GM18861 (cell line): ENCODE data around the gene TAS2R9.
"Not testable (repeated sequence)": the region's sequence is repeated elsewhere in the genome, so short reads cannot be mapped to it uniquely, and the experiment has no call there.

Experiments used
- ATAC-seq: cut with Tn5 transposase; IDR thresholded peaks from one replicate; pipeline ENCODE4 v1.9.1; 2021; ENCODE audit not compliant: unreplicated experiment

TAS2R9 gene, protein sequence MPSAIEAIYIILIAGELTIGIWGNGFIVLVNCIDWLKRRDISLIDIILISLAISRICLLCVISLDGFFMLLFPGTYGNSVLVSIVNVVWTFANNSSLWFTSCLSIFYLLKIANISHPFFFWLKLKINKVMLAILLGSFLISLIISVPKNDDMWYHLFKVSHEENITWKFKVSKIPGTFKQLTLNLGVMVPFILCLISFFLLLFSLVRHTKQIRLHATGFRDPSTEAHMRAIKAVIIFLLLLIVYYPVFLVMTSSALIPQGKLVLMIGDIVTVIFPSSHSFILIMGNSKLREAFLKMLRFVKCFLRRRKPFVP

DNA sequence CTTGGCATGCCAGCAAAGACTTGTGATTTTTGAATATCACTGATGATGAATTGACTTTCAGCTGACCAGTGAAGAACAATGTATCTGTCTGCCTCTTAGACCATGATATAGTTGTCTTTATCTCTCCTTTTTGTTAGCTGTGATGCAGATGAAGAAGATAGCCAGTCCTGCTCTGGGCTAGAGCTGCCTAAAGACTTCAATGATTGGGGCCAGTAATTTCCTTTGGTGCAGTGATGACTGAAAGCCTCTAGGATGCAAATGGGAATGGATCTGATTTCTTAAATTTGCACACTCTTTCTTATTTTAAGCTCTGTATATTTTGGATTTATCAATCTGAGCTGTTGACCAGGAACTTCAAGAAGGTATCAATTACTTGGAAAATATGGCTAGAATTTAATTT, at the start of gene TAS2R9:
Gene TAS2R9 (minus strand): TSS at position 101 of the 400 bp plus-strand sequence. CDS start 93 bp downstream, at position 8.
- ATAC-seq, result no peak

- no peak for ATAC-seq
These were observed 45.8 kb upstream of the TAS2R9 start for GRCh38 chr12:10855807-10856206.

DNA sequence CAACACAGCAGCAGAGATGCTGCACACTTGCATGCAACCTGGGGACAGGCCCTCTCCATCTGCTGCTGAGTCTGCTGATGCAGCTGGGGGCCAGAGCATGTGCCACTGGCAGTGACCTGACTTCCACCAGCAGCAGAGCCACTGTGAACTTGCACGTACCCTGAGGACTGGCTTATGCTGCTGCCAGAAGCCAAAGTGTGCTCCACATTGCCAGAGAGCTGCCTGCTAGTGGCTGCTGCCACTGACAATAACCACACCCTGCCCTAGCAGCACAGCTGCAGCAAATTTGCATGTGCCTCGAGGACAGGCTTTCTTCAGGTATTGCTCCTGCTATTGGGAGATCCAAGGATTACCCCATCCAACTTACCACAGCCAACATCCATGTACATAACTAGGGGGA, 43.8 kb upstream of the TAS2R9 start:
- ATAC-seq, result no peak

GRCh38 chr12:10851243-10851858, 41.4 kb upstream of the TAS2R9 start:
- ATAC-seq, result no peak

GRCh38 chr12:10849425-10849878, 39.5 kb upstream of the TAS2R9 start, which contains the start of gene PRR4:
TSS of gene PRR4 (minus strand) at chr12:10849475. CDS start at chr12:10849437, 38 bp downstream.
- no peak for ATAC-seq

GRCh38 chr12:10847744-10848143, 37.8 kb upstream of the TAS2R9 start:
- ATAC-seq, result no peak

DNA sequence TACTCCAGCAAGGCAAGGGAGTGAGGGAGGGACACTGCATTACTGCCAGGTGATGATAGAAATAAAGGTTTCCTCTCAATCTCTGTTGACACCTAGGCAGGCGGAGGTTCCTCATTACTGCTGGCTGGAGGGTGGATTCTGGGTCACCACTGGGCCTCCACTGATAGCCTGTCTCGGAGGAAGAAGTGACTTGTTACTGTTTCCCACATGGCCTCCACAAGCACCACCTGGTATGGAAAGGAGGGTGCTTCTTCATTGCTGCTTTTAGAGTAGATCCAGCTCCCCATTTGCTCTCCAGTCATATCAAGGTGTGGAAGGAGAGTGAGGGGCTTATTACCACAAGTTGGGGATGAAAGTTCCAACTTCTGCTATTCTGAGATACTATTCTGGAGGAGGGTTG, 32.9 kb upstream of the TAS2R9 start:
- no peak for ATAC-seq

- no peak for ATAC-seq
These were observed 28.5 kb upstream of the TAS2R9 start for GRCh38 chr12:10838461-10838860.

- no peak for ATAC-seq
These were observed 20.0 kb upstream of the TAS2R9 start for GRCh38 chr12:10829994-10830393.

GRCh38 chr12:10826258-10826657, 16.3 kb upstream of the TAS2R9 start, which contains the start of gene TAS2R10:
TSS of gene TAS2R10 (minus strand) at chr12:10826358. CDS start at chr12:10826269, 89 bp downstream.
- ATAC-seq, result no peak

DNA sequence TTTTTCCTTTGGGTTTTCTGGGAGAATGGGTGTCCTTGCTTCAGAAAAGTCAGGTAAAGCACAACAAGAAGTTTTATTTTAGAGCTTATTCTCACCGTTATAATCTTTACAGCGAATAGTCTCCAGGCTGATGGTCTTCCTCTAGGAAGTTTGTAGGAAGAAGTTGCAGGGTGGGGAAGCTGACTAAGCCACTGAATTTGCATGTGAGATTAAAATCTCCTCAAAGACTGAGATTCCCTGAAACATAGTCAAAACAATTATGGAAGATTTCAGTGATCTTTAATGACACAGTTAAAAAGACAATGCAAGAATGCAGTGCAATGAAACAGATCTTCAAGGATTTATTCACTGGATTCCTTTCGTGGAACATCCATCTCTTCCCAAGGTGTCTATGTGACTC, 15.0 kb upstream of the TAS2R9 start:
- ATAC-seq, result no peak

GRCh38 chr12:10811883-10812536, 2.0 kb upstream of the TAS2R9 start:
- ATAC-seq, result no peak

- ATAC-seq, result no peak
These were observed 2.8 kb downstream of the TAS2R9 start, which contains the start of gene TAS2R8 for GRCh38 chr12:10807186-10807585. TSS of gene TAS2R8 (minus strand) at chr12:10807286. CDS start at chr12:10806980, 306 bp downstream.

GRCh38 chr12:10802587-10802986, 7.4 kb downstream of the TAS2R9 start, which contains the start of gene TAS2R7:
TSS of gene TAS2R7 (minus strand) at chr12:10802627. CDS start at chr12:10802570, 57 bp downstream.
- no peak for ATAC-seq

DNA sequence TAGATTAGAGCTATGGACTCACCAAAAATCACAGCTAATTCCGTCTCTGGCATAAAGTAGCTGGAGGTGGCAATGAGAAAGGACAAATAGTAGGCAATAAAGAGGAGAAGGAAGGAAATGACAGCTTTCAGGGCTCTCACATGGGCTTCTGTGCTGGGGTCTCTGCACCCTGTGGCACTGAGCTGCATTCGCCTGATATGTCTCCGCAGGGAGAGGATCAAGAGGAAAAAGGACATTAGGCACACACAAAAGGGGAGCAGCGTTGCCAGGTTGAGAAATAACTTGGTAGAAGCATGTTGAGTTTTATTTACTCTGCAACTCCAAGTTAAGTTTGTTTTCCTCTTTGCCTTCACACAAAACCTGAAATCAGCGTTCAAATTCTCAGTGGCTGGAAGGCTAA, 8.2 kb downstream of the TAS2R9 start:
- no peak for ATAC-seq

DNA sequence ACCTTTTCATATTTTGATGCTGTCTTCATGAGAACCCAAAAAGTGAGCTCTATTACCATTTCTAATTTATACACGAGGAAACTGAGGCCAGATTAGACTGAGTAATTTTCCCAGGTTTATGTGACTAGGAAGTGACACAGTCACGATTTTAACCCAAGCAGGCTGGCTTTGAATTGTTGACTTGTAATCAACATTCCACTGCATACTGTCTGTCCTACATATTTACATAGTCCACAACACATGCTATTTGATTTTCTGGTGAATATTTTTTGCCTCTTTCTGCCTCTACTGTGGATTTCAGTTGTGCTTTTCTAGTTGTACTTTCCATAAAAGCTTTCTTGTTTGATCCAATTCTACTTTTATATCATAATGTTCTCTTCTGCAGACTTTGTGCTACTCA, 15.7 kb downstream of the TAS2R9 start:
- no peak for ATAC-seq

- not testable (repeated sequence) for ATAC-seq
These were observed 18.2 kb downstream of the TAS2R9 start for GRCh38 chr12:10791769-10792168.

DNA sequence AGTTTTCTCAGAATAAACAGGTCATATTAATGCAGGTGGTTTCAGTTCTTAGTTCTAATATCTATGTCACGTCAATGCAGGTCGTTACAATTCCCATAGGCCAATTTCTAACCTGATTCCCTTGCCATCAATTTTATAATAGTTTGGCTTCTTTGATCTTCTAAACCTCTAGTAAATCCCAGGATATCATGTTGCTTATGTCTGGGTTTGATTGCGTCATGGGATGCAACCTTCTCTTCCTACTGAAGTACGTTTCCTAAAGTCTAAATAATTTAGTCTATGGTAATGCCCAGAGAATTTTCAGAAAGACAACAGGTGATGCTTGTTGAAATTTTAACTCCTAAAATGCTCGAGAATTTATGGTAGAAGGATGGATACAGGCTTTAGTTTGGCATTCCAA, 26.7 kb downstream of the TAS2R9 start:
- no peak for ATAC-seq

GRCh38 chr12:10779103-10779502, 30.9 kb downstream of the TAS2R9 start:
- ATAC-seq, result no peak

GRCh38 chr12:10771132-10771733, 38.7 kb downstream of the TAS2R9 start:
- ATAC-seq, result no peak

GRCh38 chr12:10759657-10760056, 50.3 kb downstream of the TAS2R9 start:
- ATAC-seq, result no peak
